H1 (cell line): ENCODE data around the gene CADM1. TPM values are rescaled to one million over a fixed set of nuclear protein-coding genes. Genes with fewer than 3 reads are reported as not detected.

ENCODE experiments used
- CBX5 ChIP-seq: fragments of 300-800, 300-1000 bp; sonication (generic); IDR thresholded peaks from 2 replicates; pipeline ENCODE4 v1.7.1; 2016; ENCODE audit warnings: antibody characterized with exemption, low read length, low read depth
- CHD1 ChIP-seq: IDR thresholded peaks from 2 replicates; pipeline ENCODE4 v1.6.1; 2012; ENCODE audit warnings: low read depth, low read length, improper control_type of control experiment
- CTBP2 ChIP-seq: IDR thresholded peaks from 2 replicates; pipeline ENCODE4 v1.7.0; 2011; ENCODE audit warnings: borderline replicate concordance, mild to moderate bottlenecking, moderate library complexity, mixed read lengths, low read length; ENCODE audit not compliant: insufficient read depth, insufficient read length
- HDAC6 ChIP-seq: IDR thresholded peaks from one replicate; pipeline ENCODE4 v1.7.1; 2012; ENCODE audit warnings: low read depth, mild to moderate bottlenecking, inconsistent platforms, low read length, moderate library complexity
- KDM4A ChIP-seq: IDR thresholded peaks from one replicate; pipeline ENCODE4 v1.7.1; 2012; ENCODE audit warnings: low read depth, mild to moderate bottlenecking, moderate library complexity, low read length, inconsistent platforms; ENCODE audit not compliant: severe bottlenecking
- TAF7 ChIP-seq: optimal IDR thresholded peaks from 2 replicates; pipeline ENCODE3; 2011; ENCODE audit warnings: low read depth, mild to moderate bottlenecking, inconsistent platforms, low read length, moderate library complexity, borderline replicate concordance
- polyA plus RNA-seq, 7 experiments: library from polyadenylated mRNA; depleted of rRNA in 3 of 7; stranded (reverse) in 5 of 7; unstranded in 2 of 7; fragments of >200 nt in 5 of 7; fragments of 200-250 nt in 2 of 7; gene quantifications; 1 replicate in 5 of 7; 2 replicates in 1 of 7; 4 replicates in 1 of 7; pipeline versions ENCODE4 v1.2.1 to v1.2.3, GENCODE V29; 2011 to 2013; ENCODE audit warnings: missing spikeins in 2 of 7, mixed read lengths in 2 of 7
- total RNA-seq: library from RNA; stranded (reverse); fragmentation: NEBNext Ultra II Directional; extraction: Animal tissue kit (Norgen Biotek cat#: 25700); gene quantifications from 2 replicates; pipeline ENCODE4 v1.2.1, GENCODE V29; 2021

The CADM1 gene
- total and polyA plus RNA-seq, 2 of the 8 experiments (the other 6 are each of a cell fraction or from before 2014, with no cell fraction given): 8.3 to 25.3 TPM

- TF ChIP-seq HDAC6: no peak
- no peak for TF ChIP-seq CBX5
- no peak for TF ChIP-seq CTBP2
- no peak for TF ChIP-seq CHD1
- no peak for TF ChIP-seq TAF7
- no peak for TF ChIP-seq KDM4A
Observed at GRCh38 chr11:115523727-115524399, 19.6 kb upstream of the CADM1 start (continued).
